K562 (cell line): ENCODE measurements around the gene TIMM17A. TPM values are rescaled to one million over a fixed set of nuclear protein-coding genes. Genes with fewer than 3 reads are reported as not detected.

ENCODE experiments used
- ARID1B ChIP-seq: fragments of 450-650 bp; IDR thresholded peaks from 2 replicates; pipeline ENCODE4 v1.6.1; 2016; ENCODE audit warnings: antibody characterized with exemption, mild to moderate bottlenecking, inconsistent platforms
- ASH1L ChIP-seq: fragments of 450-650 bp; IDR thresholded peaks from 2 replicates; pipeline ENCODE4 v1.6.1; 2018; ENCODE audit warnings: borderline replicate concordance, mild to moderate bottlenecking, low read depth; ENCODE audit not compliant: partially characterized antibody
- C11orf30 ChIP-seq: fragments of 450-650 bp; IDR thresholded peaks from 2 replicates; pipeline ENCODE4 v1.6.1; 2016; ENCODE audit warnings: low read depth, mild to moderate bottlenecking
- CBX3 ChIP-seq, 2 experiments: IDR thresholded peaks; 1 replicate in 1 of 2; 2 replicates in 1 of 2; pipeline ENCODE4 v1.6.1; 2012; ENCODE audit warnings: inconsistent platforms in 2 of 2, low read length in 2 of 2, borderline replicate concordance in 1 of 2, control low read depth in 1 of 2
- CTBP1 ChIP-seq: fragments of 450-650 bp; IDR thresholded peaks from 2 replicates; pipeline ENCODE4 v1.6.1; 2016; ENCODE audit warnings: borderline replicate concordance
- DACH1 ChIP-seq: fragments of 450-650 bp; IDR thresholded peaks from 2 replicates; pipeline ENCODE4 v1.6.1; 2018; ENCODE audit not compliant: partially characterized antibody
- DPF2 ChIP-seq: fragments of 450-650 bp; IDR thresholded peaks from 2 replicates; pipeline ENCODE4 v1.6.1; 2016
- EHMT2 ChIP-seq: fragments of 450-650 bp; IDR thresholded peaks from 2 replicates; pipeline ENCODE4 v1.6.1; 2018; ENCODE audit warnings: antibody characterized with exemption
- HDAC2 ChIP-seq: fragments of 450-650 bp; IDR thresholded peaks from 2 replicates; pipeline ENCODE4 v1.6.1; 2016; ENCODE audit warnings: mild to moderate bottlenecking
- JUND ChIP-seq, 2 experiments: IDR thresholded peaks; 2 replicates in 1 of 2; 3 replicates in 1 of 2; pipeline ENCODE4 v1.6.1; 2011; ENCODE audit warnings: borderline replicate concordance in 2 of 2, low read depth in 2 of 2, low read length in 2 of 2, improper control_type of control experiment in 1 of 2, missing biosample characterization in 1 of 2, missing genetic modification characterization in 1 of 2, missing genetic modification reagents in 1 of 2
- KAT2B ChIP-seq: IDR thresholded peaks from one replicate; pipeline ENCODE4 v1.6.1; 2012; ENCODE audit warnings: low read depth, mild to moderate bottlenecking, control low read depth, inconsistent platforms, low read length, moderate library complexity
- MAFG ChIP-seq: fragments of 450-650 bp; conservative IDR thresholded peaks from 2 replicates; pipeline ENCODE4 v1.6.1; 2016; ENCODE audit warnings: missing genetic modification characterization, missing compliant biosample characterization
- MAFK ChIP-seq: IDR thresholded peaks from 2 replicates; pipeline ENCODE4 v1.6.1; 2011; ENCODE audit warnings: low read length, improper control_type of control experiment
- NCOA1 ChIP-seq: fragments of 450-650 bp; IDR thresholded peaks from 2 replicates; pipeline ENCODE4 v1.6.1; 2016; ENCODE audit warnings: low read depth
- NFE2 ChIP-seq: IDR thresholded peaks from 2 replicates; pipeline ENCODE4 v1.6.1; 2014; ENCODE audit warnings: antibody characterized with exemption, low read depth
- NFE2L1 ChIP-seq: fragments of 450-650 bp; IDR thresholded peaks from 2 replicates; pipeline ENCODE4 v1.6.1; 2016; ENCODE audit warnings: missing genetic modification characterization, low read depth, mild to moderate bottlenecking, missing compliant biosample characterization, moderate library complexity, borderline replicate concordance
- PHF21A ChIP-seq: fragments of 450-650 bp; IDR thresholded peaks from 2 replicates; pipeline ENCODE4 v1.6.1; 2017; ENCODE audit warnings: low read depth, borderline replicate concordance
- SLC30A9 ChIP-seq: fragments of 250-450 bp; sonication (Bioruptor Pico); IDR thresholded peaks from 2 replicates; pipeline ENCODE4 v1.8.0; 2022; ENCODE audit warnings: mild to moderate bottlenecking, moderate library complexity
- SMAD4 ChIP-seq: fragments of 250-450 bp; sonication (Bioruptor Pico); conservative IDR thresholded peaks from 2 replicates; pipeline ENCODE4 v1.8.0; 2021; ENCODE audit warnings: inconsistent platforms, mild to moderate bottlenecking, moderate library complexity
- SMARCA4 ChIP-seq: fragments of 450-650 bp; IDR thresholded peaks from 2 replicates; pipeline ENCODE4 v1.6.1; 2016
- SMARCC2 ChIP-seq: fragments of 450-650 bp; IDR thresholded peaks from 2 replicates; pipeline ENCODE4 v1.6.1; 2017; ENCODE audit warnings: antibody characterized with exemption, moderate library complexity, mild to moderate bottlenecking, low read depth
- SMARCE1 ChIP-seq: fragments of 450-650 bp; IDR thresholded peaks from 2 replicates; pipeline ENCODE4 v1.7.1; 2016; ENCODE audit warnings: mild to moderate bottlenecking
- SUPT5H ChIP-seq: fragments of 450-650 bp; IDR thresholded peaks from 2 replicates; pipeline ENCODE4 v1.6.1; 2016
- TEAD1 ChIP-seq, 2 experiments: fragments of 450-650 bp in 1 of 2; sonication (generic) in 1 of 2; formaldehyde crosslinking; IDR thresholded peaks; 2 replicates each; pipeline versions ENCODE4 v1.4.0 to v1.8.0; 2020 to 2022; ENCODE audit warnings: mild to moderate bottlenecking in 2 of 2, missing genetic modification reagents in 1 of 2
- TFE3 ChIP-seq: fragments of 450-650 bp; formaldehyde crosslinking; IDR thresholded peaks from 2 replicates; pipeline ENCODE4 v1.4.0; 2020; ENCODE audit warnings: mild to moderate bottlenecking, mixed read lengths
- TGIF2 ChIP-seq: sonication (generic); formaldehyde crosslinking; IDR thresholded peaks from 2 replicates; pipeline ENCODE4 v1.8.1; 2022; ENCODE audit warnings: mild to moderate bottlenecking, missing genetic modification reagents, moderate library complexity
- TRIM24 ChIP-seq, 2 experiments: fragments of 450-650 bp; IDR thresholded peaks; 2 replicates each; pipeline ENCODE4 v1.6.1; 2016
- YBX1 ChIP-seq: fragments of 450-650 bp; IDR thresholded peaks from 2 replicates; pipeline ENCODE4 v1.7.1; 2016; ENCODE audit warnings: mild to moderate bottlenecking
- ZNF124 ChIP-seq: sonication (generic); formaldehyde crosslinking; IDR thresholded peaks from 2 replicates; pipeline ENCODE4 v1.8.1; 2022; ENCODE audit warnings: missing genetic modification reagents
- ZNF436 ChIP-seq: fragments of 250-450, 450-650 bp; sonication (Bioruptor Pico); formaldehyde crosslinking; IDR thresholded peaks from 2 replicates; pipeline ENCODE4 v1.7.0; 2020; ENCODE audit warnings: mild to moderate bottlenecking
- ZNF507 ChIP-seq: conservative IDR thresholded peaks from 2 replicates; pipeline ENCODE4 v1.6.1; 2017; ENCODE audit warnings: missing genetic modification characterization, missing compliant biosample characterization
- ZNF75A ChIP-seq: fragments of 450-650 bp; formaldehyde crosslinking; IDR thresholded peaks from 2 replicates; pipeline ENCODE4 v1.4.0; 2020; ENCODE audit warnings: mild to moderate bottlenecking
- ZNF766 ChIP-seq: fragments of 200-800 bp; sonication (Bioruptor generic); conservative IDR thresholded peaks from 2 replicates; pipeline ENCODE4 v1.6.1; 2016; ENCODE audit warnings: missing genetic modification characterization, missing compliant biosample characterization
- polyA plus RNA-seq, 8 experiments: library from polyadenylated mRNA; depleted of rRNA in 4 of 8; stranded (reverse) in 5 of 8; unstranded in 3 of 8; fragments of >200 nt; fragmentation: Nextera tagmentation in 2 of 8; fragmentation: Illumina TruSeq in 1 of 8; extraction: Ambion mirVana in 2 of 8; extraction: Trizol in 1 of 8; gene quantifications; 2 replicates each; pipeline versions ENCODE4 v1.2.1 to v1.2.3, GENCODE V29; 2011 to 2014; ENCODE audit warnings: inconsistent platforms in 1 of 8, missing spikeins in 1 of 8
- total RNA-seq, 7 experiments: library from RNA; depleted of rRNA in 6 of 7; stranded (reverse); fragments of >200 nt in 6 of 7; fragmentation: Illumina TruSeq in 2 of 7; extraction: Trizol in 2 of 7; gene quantifications; 2 replicates each; pipeline versions ENCODE4 v1.2.1 to v1.2.3, GENCODE V29; 2011 to 2021; ENCODE audit warnings: low replicate concordance in 1 of 7

The TIMM17A gene
- total and polyA plus RNA-seq, 9 of the 15 experiments (the other 6 are each of a cell fraction or from before 2014, with no cell fraction given) = 116 to 744 (median 180) TPM

GRCh38 chr1:201921952-201922558, 33.2 kb upstream of the TIMM17A start (continued):
- TF ChIP-seq TFE3 (CRISPR knock-in tag) (no peak), DPF2 (peak; percentile 44; the same call in 1 of the 2 replicates), NCOA1 (no peak), YBX1 (no peak), SMARCC2 (peak; percentile 51; the same call in 1 of the 2 replicates), TRIM24 (IDR thresholded peaks at IDR 0.05) (0 out of 4 replicates have a peak, but pooled peaks have one; percentile 38 to 46), ZNF436 (CRISPR knock-in tag) (no peak), TGIF2 (CRISPR knock-in tag) (no peak), ZNF507 (tag) (no peak), CTBP1 (no peak), PHF21A (no peak), MAFK (peak; percentile 95), TEAD1 (CRISPR knock-in tag; IDR thresholded peaks at IDR 0.05) (0 out of 4 replicates have a peak, but pooled peaks of 1 of the 2 experiments have one; percentile 6), ASH1L (no peak), EHMT2 (peak; percentile 29; the same call in 1 of the 2 replicates), NFE2L1 (tag) (peak; percentile 96), ZNF766 (CRISPR knock-in tag) (no peak), SMARCE1 (peak; percentile 35; the same call in 1 of the 2 replicates), ZNF75A (CRISPR knock-in tag) (no peak), HDAC2 (peak; percentile 55; the same call in 1 of the 2 replicates), ZNF124 (CRISPR knock-in tag) (no peak), SUPT5H (no peak), KAT2B (no peak), SMAD4 (CRISPR knock-in tag) (0 out of 2 replicates have a peak, but pooled peaks have one; percentile 17), SLC30A9 (no peak), ARID1B (peak; percentile 49), MAFG (tag) (peak; percentile 98), JUND (IDR thresholded peaks at IDR 0.05; ENCODE audit: borderline replicate concordance, low read depth, low read length) (0 out of 2 replicates have a peak, but pooled peaks have one; percentile 24), JUND (tag; IDR thresholded peaks at IDR 0.05; ENCODE audit: borderline replicate concordance, low read depth, low read length) (no peak), C11orf30 (peak; percentile 95), SMARCA4 (peak; percentile 69; the same call in 1 of the 2 replicates), NFE2 (peak; percentile 96), CBX3 (IDR thresholded peaks at IDR 0.05; ENCODE audit: borderline replicate concordance in 1 of 2, low read length in 2 of 2) (peak in 1 of 2 experiments; percentile 60; a peak in 1 of 3 replicates), DACH1 (peak; percentile 69)
